ENCODE measurements around the gene SMIM13.

Gene SMIM13

DNA sequence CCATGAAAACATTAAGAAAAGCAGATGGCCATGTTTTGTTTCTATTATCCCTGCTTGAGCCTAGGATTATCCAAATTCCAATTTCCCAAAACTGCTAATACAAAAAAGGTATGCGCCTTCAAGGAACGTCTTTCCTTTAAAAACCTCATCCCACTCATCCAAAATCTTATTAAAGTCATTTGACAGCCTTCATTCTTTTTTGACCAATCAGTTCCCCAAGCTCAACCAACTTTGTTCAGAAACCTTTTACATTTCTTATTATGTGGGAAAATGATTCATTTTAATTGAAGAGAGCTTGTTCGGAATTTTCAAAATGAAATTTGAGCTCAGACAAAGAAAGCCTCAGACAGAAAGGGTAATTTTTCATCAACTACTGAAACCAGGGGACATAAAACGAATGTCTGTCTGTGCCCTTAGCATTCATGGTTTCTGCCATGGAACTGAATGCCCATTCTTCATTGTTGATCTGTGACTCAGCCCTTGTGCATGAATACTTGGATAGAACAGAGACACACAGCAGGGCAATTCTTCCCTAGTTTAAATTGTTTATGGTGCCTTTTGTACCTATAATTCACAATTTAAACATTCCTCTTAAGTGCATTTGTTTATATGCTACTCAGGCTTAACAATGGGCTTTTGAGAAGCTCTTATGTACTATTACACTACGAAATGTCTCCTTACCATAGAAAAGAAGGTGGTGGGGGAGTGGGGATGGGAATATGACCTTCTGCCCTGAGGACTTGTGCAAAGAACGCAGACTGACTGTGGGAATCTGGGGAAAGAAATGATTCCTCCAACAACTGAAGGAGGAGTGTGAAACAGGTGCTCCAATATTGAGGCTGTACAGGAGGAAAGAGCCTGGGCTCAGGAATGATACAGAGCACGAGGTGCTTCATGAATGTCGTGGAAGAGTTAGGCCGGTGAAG lies 67.7 kb downstream of the SMIM13 start:
- no peak for DNase-seq

DNA sequence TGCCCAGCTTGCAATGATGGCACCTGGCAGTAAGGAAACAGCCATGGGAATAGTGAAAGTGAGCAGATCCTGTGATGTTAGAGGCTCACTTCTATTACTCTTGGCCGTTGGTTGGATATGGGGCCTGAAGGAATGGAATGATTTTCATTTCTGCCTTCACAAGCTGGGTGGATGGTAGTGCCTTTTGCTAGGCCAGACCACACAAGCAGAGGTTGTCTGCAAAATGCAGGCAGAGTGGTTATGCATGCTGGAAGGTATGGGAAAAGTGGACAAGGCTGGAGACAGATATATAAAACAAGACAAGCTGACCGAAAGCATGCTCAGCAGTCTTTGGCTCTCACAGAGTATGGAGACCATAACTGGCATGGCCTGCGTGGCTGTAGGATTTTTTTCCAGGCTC lies 68.6 kb downstream of the SMIM13 start:
- DNase-seq = no peak

DNA sequence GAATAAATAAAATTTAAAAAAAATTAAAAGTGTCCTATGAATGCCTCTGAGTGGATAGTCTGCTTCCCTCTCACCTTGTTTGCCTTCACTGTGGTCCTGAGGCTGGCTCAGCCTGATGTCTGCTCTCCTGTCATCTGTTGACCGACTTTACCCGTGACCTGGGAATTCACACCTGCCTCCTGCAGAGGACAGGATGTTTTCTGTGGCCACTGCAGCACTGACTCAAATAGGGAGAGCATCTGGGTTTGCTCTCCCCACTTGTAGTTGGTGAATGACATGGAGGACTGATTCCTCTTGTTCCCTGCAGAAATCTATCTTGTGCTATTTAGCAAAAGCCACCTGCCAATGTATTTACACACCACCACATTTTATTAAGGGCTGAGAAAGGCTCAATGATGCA lies 70.3 kb downstream of the SMIM13 start:
- DNase-seq = peak; percentile 7

DNA sequence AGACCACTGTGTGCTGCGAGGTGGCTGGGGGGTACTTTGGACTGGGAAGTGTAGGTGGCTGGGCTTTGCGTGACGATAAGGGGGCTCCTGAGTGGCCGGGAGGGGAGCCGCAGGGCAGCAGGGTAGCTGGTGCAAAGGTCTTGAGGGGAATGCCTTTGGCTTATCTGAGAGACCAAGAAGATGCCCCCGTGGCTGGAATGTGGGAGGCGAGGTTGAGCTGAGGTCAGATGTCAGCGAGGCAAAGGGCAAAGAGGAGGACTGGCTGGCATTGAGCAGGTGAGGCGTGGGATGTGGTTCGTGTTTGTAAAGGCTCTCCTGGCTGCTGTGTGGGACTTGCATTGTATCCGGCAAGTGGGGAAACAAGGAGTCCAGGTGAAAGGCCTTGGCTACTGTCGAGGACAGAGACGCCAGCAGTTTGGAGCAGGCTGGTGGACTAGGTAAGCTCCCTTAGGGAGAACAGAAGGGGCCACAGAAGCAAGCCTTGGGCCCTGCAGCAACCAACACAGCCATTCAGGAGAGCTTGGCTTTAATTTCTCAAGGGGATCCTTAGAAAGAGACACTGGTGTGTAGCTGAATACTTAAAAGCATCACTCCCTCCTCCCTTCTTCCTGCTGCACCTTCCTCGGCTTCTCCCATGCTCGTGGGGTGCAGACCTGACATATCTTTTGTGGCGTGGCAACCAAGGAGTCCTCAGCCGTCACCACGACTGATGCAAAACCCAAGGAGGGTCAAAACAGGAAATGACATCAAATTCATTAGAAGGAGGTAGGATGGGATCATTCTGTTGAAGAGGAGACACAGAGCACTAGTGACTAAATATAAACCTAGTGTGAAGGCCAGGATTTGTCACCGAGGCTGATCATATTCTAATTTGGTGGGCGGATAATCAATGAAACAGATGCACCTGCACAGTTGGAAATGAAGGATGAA lies 71.3 kb downstream of the SMIM13 start:
- DNase-seq = no peak

DNA sequence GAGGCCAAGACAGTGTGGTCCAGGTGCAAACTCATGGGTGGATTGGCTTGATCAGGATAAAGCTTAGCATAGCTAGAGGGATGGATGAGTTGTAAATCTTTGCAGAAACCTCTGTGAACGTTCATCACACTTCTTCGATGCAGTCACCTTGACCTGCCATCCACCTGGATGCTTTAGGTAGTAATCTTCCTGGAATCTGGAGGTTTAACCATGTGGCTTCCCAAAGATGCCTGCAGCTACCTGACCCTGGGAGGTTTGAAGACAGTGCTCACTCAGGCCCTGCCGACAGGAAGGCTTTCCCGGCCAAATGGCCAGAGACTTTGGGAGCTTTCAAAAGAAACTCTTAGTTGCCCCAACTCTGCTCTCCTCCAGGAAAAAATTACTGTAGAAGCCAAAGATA lies 73.3 kb downstream of the SMIM13 start:
- DNase-seq = no peak

DNA sequence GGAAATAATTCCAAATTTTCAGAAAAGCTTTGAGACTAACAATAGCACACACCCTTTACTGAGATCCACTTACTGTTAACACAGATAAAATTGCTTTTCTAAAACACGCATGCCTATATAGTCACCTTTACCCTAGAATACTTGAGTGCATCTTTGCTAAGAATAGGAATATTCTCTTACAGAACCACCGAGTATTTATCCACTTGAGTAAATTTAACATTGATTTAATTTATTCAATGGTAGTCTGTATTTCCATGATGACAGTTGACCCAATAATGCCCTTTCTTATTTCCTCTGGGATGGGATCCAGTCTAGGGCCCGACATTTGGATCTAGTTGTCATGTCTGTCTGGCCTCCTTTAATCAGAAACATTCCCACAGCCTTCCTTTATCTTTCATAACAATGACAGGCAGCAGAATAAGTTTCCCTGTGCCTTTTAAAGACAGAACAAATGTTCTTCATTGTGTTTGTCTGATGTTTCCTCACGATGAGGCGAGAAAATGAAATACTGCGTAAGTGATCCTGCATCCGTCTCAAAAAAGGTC lies 74.5 kb downstream of the SMIM13 start:
- DNase-seq = no peak

DNA sequence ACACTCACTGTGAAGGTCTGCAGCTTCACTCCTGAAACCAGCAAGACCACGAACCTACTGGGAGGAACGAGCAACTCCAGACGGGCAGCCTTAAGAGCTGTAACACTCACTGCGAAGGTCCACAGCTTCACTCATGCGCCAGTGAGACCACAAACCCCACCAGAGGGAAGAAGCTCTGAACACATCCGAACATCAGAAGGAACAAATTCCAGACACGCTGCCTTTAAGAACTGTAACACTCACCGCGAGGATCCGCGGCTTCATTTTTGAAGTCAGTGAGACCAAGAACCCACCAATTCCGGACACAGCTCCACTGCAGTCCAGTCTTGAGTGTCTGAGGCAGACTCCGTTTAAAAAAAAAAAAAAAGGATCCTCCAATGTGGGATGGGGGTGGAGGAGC lies 78.3 kb downstream of the SMIM13 start:
- no peak for DNase-seq

DNA sequence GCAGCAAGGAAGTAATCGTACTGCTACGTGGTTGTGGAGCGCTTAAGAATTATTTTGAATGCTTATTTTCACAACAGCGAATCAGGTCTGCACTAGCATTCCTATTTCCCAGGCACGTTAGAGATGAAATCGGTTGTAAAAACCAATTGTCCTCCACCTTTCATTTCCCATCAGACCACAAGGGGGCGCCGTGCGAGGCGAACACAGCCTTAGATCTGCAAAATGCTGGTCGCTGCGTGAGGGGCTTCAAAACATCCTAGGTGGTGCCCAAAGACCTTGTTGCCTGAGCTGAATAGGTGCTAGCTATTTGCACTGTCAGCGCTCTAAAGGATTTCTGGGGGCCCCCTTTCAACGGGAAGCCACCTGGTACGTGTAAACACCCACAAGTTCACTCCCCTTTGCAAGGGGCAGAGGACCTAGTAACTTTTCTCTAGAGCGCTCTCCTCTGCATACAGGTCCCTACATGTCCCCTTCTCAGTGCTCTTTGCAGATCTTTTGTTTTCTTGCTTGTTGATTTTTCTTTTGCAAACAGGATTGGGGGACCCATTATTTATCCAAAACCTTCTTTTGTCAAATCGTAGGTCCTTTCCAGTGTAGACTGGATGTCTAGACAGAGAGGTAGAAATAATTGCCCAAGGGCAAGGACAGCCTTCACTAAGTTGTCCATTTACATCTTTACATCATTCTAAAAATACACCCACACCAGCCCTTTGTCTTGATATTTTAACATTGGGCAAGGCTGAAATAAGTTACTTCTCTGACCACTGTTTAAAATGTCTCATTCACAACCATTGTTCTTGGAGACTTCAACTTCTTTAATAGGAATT lies 79.1 kb downstream of the SMIM13 start:
- DNase-seq = peak; percentile 19

DNA sequence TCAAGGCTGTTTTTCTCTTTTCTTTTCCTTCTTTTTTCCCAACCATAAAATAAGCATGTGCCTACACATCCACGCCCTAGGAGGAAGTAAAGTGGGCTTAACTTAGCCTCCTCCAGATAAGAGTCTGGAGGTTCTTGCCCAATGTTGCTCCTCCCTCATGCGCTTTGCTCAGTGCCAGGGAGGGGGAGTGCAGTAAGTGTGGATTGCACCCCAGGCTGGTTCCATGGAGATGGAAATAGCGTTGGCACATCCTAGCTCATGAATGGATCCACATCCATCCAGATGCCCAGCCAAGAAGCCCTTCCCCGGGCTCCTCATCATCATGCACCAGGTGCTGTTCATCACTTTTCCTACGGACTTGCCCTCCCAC lies 80.6 kb downstream of the SMIM13 start:
- DNase-seq = no peak

DNA sequence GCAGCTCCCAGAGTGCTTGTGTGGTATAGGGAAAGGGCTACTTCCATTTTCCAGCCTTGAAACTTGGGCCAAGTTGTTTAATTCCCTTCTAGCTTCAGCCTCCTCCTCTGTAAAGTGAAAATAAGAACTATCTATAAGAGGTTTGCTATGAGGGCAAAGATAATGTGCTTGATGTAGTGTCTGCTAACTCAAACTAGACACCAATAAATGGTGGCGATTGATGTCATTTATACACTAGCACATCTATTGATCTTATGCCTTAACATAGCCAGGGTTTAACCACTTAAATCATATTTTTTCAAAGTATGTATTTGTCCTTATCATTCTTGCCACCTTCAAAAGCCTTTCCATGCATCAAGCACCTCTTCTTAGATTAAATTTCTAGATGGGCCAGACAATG lies 83.6 kb downstream of the SMIM13 start:
- DNase-seq = no peak

DNA sequence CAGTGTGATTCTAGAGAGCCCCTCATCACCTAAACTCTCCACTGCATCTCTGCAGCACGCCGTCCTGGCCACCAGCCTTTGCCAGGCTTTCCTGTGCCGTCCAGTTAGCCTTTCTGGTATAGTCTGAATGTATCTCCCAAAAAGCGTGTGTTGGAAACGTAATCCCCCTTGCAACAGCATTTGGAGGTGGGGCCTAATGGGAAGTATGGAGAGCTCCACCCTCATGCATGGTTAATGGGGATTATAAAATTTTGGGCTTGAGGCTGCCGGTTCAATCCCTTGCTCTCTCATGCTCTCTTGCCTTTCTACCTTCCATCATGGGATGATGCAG lies 85.4 kb downstream of the SMIM13 start:
- no peak for DNase-seq

DNA sequence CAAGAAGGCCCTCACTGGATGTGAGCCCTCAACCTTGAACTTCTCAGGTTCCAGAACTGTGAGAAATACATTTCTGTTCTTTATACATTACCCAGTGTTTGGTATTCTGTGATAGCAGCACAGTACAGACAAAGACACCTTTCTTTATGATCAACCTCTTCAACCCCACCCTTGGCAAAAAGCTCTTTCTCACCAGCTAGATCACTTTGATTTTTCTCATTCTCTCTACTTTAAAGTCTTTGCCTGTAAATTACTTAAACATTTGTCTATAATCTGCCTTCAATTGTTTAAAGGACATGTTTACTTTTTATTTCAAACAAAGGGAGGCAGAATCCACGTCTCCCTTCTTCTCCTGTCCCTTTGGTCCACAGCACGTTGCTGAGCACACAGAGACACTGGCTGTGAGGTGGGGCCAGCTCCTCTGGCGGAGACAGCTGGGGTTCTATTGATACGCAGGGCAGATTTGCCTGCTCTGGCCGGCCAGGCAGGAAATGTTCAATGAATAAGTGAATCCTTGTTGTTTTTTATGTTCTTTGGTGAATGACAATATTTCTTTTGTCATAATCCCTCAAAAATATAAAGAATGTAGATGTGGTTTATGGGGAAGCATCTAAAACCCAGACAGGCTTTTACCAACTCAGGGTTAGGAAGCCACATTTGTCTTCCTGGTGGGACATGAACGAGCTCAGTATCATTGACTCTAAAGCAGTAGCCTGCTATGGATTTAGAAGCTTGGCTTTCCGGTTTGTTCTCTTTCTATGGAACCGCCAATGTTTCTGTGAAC lies 86.0 kb downstream of the SMIM13 start:
- no peak for DNase-seq

DNA sequence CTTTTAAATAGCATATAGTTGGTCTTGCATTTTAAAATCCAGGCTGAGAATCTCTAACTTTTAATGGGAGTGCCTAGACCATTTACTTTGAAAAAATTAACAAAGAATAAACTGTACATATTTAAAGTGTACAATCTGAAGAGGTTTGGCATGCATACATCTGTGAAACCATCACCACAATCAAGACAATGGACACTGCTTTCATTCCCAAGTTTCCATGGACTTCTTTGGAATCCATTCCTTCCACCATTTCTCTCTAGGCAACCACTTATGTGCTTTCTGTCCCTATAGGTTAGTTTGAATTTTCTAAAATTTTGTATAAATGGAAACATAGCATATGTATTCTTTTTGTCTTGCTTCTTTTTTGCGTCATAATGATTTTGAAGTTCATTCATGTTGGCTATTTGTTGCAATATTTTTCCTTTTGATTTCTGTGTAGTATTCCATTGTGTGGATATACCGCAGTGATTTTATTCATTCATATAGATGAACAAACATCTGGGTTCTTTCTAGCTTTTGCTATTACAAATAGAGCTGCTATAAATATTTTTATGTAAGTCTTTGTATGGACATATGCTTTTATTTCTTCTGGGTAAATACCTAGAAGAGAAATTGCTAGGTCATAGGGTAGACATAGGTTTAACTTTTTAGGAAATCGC lies 88.0 kb downstream of the SMIM13 start:
- no peak for DNase-seq

DNA sequence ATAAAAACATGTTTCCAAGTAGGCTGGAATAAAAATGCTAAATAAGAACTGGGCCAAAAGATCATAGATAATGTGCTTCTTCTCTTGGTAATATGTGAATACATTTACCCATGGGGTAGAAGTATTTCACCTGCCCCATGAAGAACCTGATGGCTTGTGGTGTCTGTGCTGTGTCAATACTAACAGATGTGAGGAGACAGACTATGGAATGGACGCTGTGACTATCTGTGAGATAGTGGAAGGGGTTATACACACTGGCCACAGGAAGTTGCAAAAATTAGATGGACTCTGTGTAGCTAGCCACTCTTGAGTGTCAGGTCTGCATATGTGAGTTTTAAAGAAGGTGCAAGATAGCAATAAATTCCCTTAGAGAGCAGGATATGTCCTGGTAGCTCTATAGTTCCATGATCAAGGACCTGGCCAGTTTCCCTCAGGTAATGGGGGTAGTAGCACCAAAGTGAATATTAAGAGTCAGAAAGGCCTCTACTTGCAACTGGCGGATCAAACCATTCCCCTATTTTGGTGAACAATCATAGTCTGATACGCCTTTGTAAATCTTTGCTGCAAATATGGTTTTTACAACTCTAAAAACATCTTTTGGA lies 90.2 kb downstream of the SMIM13 start:
- no peak for DNase-seq

DNA sequence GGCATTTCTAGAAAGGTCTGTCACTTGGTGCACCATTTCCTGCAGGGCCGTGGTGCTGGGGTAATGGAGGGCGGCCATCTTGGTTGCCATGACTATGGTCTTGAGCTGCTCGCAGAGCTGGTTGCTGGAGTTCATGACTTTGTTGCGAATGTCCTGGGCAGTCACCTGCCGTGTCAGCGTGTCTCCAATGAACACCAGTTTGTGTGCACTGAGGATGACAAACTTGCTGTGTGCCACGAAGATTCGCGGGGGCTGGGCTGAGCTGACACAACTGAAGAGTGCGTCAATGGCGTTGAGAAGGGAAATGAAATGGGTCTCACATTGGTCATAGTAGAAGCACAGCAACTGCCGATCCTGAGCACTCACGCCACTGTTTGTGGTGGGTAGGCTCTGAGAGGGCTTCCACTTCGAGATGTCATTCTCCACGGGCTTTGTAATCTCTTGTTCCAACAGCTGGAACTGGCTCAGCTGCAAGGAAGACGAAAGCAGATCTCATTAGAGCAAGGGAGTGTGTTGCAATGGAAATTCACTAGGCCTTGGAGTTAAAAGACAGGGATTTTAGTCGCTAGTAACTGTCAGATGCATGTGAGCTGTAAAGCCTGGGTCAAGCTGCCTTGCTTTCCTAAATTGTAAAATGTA lies 91.7 kb downstream of the SMIM13 start:
- DNase-seq = no peak

DNA sequence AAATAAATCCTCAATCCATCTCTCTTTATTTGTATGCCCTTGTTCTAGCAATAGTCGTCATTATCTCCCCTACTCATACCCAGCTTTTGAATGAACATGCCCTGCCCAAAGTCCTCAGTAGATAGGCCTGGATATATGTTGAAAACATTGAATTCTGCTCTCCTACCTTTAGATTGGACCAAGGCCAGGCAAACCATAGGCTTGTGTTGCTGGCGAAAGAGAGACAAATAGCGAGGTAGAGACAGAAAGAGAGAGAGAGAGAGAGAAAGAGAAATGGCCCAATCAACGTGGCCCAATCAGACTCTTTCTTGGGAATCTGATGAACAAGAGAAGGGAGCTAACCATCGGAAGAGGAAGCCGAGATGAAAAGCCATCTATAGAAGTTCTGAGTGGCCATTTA lies 93.7 kb downstream of the SMIM13 start:
- no peak for DNase-seq
